MM.1S (cell line): ENCODE data around the gene PRCP.
"Not testable (repeated sequence)": the region's sequence is repeated elsewhere in the genome, so short reads cannot be mapped to it uniquely, and the experiment has no call there.

ENCODE experiments used
- DNase-seq: peaks from one replicate; pipeline ENCODE4 v3.0.0-alpha.2; 2015
- H2AFZ ChIP-seq: fragments of 300-600 bp; sonication (generic); 2 replicates; pipeline ENCODE4 v1.6.0; 2016; ENCODE audit warnings: antibody characterized with exemption, low read length
- H3F3A ChIP-seq: fragments of 300-600 bp; sonication (generic); 2 replicates; pipeline ENCODE4 v1.6.1; 2016; ENCODE audit warnings: mild to moderate bottlenecking, antibody characterized with exemption, low read length, moderate library complexity, mixed read lengths; ENCODE audit not compliant: insufficient read depth
- H3K27ac ChIP-seq: fragments of 300-600 bp; sonication (generic); 2 replicates; pipeline ENCODE4 v1.5.1; 2016; ENCODE audit warnings: mild to moderate bottlenecking, low read length
- H3K27me3 ChIP-seq: fragments of 300-600 bp; sonication (generic); replicated peaks from 2 replicates; pipeline ENCODE4 v1.6.0; 2016; ENCODE audit warnings: low read length; ENCODE audit not compliant: insufficient read depth
- H3K36me3 ChIP-seq: fragments of 300-600 bp; sonication (generic); replicated peaks from 2 replicates; pipeline ENCODE4 v1.6.1; 2016; ENCODE audit warnings: mild to moderate bottlenecking, low read length, mixed read lengths; ENCODE audit not compliant: insufficient read depth
- H3K4me1 ChIP-seq: fragments of 300-600 bp; sonication (generic); 2 replicates; pipeline ENCODE4 v1.6.1; 2016; ENCODE audit warnings: low read length, mixed read lengths
- H3K4me2 ChIP-seq: fragments of 300-600 bp; sonication (generic); 2 replicates; pipeline ENCODE4 v1.6.0; 2016; ENCODE audit warnings: low read depth, low read length
- H3K4me3 ChIP-seq: fragments of 300-600 bp; sonication (generic); 2 replicates; pipeline ENCODE4 v1.5.1; 2016; ENCODE audit warnings: low read length, mixed read lengths
- H3K79me2 ChIP-seq: fragments of 300-600 bp; sonication (generic); 2 replicates; pipeline ENCODE4 v1.6.1; 2016; ENCODE audit warnings: mixed run types, low read length, mixed read lengths
- H3K9ac ChIP-seq: fragments of 300-600 bp; sonication (generic); 2 replicates; pipeline ENCODE4 v1.6.1; 2016; ENCODE audit warnings: low read length, mixed read lengths
- H3K9me2 ChIP-seq: fragments of 300-600 bp; sonication (generic); replicated peaks from 2 replicates; pipeline ENCODE4 v1.6.1; 2016; ENCODE audit warnings: mild to moderate bottlenecking, low read length, mixed read lengths; ENCODE audit not compliant: insufficient read depth
- H3K9me3 ChIP-seq: fragments of 300-600 bp; sonication (generic); replicated peaks from 2 replicates; pipeline ENCODE4 v1.6.1; 2016; ENCODE audit warnings: mild to moderate bottlenecking, low read length, mixed read lengths; ENCODE audit not compliant: insufficient read depth
- H4K20me1 ChIP-seq: fragments of 300-600 bp; sonication (generic); 2 replicates; pipeline ENCODE4 v1.6.1; 2016; ENCODE audit warnings: mild to moderate bottlenecking, low read length, moderate library complexity, mixed read lengths; ENCODE audit not compliant: insufficient read depth
- EZH2 ChIP-seq: fragments of 300-600 bp; sonication (generic); optimal IDR thresholded peaks from 2 replicates; pipeline ENCODE3; 2017; ENCODE audit warnings: low read depth, mild to moderate bottlenecking, antibody characterized with exemption, low read length, mixed read lengths
- EZH2phosphoT487 ChIP-seq: fragments of 300-600 bp; sonication (generic); IDR thresholded peaks from 2 replicates; pipeline ENCODE4 v1.6.1; 2018; ENCODE audit warnings: antibody characterized with exemption, low read length
- TF ChIP-seq, protein P1 (sequence below): fragments of 300-600 bp; sonication (generic); IDR thresholded peaks from 2 replicates; pipeline ENCODE4 v1.5.1; 2016; ENCODE audit warnings: antibody characterized with exemption, low read length, mixed read lengths

The PRCP gene

DNA sequence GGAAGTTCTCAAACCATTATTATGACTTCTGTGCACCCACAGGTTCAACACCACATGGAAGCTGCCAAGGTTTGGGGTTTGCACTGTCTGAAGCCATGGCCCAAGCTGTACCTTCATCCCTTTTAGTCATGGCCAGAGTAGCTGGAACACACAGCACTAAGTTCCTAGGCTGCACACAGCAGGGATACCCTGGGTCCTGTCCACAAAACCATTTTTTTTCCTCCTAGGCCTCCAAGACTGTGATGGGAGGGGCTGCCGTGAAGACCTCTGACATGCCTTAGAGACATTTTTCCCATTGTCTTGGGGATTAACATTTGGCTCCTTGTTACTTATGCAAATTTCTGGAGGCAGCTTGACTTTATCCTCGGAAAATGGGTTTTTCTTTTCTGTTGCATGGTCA lies 44.0 kb upstream of the PRCP start:
- Histone ChIP-seq H3K9ac (no peak overlapping the region), H3K4me3 (no peak overlapping the region), H3K4me1 (no peaks in the 10 kb centered on the region), H3K36me3 (no peaks in the 10 kb centered on the region), H3K27ac (no peak overlapping the region), H3K9me3 (no peaks in the 10 kb centered on the region), H3K9me2 (no peaks in the 10 kb centered on the region), H2AFZ (no peak overlapping the region), H3K79me2 (no peaks in the 10 kb centered on the region), H3F3A (no peaks in the 10 kb centered on the region), H4K20me1 (no peaks in the 10 kb centered on the region), H3K27me3 (no peaks in the 10 kb centered on the region), H3K4me2 (no peak overlapping the region)
- DNase-seq = no peak
- TF ChIP-seq EZH2 (no peak), EZH2phosphoT487 (no peak)
- TF ChIP-seq, protein P1, sequence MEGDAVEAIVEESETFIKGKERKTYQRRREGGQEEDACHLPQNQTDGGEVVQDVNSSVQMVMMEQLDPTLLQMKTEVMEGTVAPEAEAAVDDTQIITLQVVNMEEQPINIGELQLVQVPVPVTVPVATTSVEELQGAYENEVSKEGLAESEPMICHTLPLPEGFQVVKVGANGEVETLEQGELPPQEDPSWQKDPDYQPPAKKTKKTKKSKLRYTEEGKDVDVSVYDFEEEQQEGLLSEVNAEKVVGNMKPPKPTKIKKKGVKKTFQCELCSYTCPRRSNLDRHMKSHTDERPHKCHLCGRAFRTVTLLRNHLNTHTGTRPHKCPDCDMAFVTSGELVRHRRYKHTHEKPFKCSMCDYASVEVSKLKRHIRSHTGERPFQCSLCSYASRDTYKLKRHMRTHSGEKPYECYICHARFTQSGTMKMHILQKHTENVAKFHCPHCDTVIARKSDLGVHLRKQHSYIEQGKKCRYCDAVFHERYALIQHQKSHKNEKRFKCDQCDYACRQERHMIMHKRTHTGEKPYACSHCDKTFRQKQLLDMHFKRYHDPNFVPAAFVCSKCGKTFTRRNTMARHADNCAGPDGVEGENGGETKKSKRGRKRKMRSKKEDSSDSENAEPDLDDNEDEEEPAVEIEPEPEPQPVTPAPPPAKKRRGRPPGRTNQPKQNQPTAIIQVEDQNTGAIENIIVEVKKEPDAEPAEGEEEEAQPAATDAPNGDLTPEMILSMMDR = no peak

GRCh38 chr11:82943430-82943829 lies 43.2 kb upstream of the PRCP start:
- not testable (repeated sequence) for H3K9ac ChIP-seq

GRCh38 chr11:82942376-82942775 lies 42.1 kb upstream of the PRCP start:
- Histone ChIP-seq H3K4me2 (no peak overlapping the region), H3K27ac (no peak overlapping the region), H4K20me1 (no peaks in the 10 kb centered on the region), H3K9ac (no peak overlapping the region), H3K27me3 (no peaks in the 10 kb centered on the region), H3F3A (no peaks in the 10 kb centered on the region), H3K9me3 (no peaks in the 10 kb centered on the region), H3K4me1 (no peaks in the 10 kb centered on the region), H3K79me2 (no peaks in the 10 kb centered on the region), H2AFZ (no peak overlapping the region), H3K9me2 (no peaks in the 10 kb centered on the region), H3K4me3 (no peak overlapping the region), H3K36me3 (no peaks in the 10 kb centered on the region)
- no peak for DNase-seq
- TF ChIP-seq EZH2phosphoT487 (no peak), EZH2 (no peak)
- TF ChIP-seq, protein P1 = no peak

More at GRCh38 chr11:82943430-82943829, 43.2 kb upstream of the PRCP start:
- H3K79me2 ChIP-seq, H3K27ac ChIP-seq, DNase-seq, H4K20me1 ChIP-seq, H2AFZ ChIP-seq, H3F3A ChIP-seq, H3K4me1 ChIP-seq, H3K4me2 ChIP-seq, H3K4me3 ChIP-seq, H3K36me3 ChIP-seq, H3K9me2 ChIP-seq, H3K9me3 ChIP-seq, H3K27me3 ChIP-seq: not testable (repeated sequence)

DNA sequence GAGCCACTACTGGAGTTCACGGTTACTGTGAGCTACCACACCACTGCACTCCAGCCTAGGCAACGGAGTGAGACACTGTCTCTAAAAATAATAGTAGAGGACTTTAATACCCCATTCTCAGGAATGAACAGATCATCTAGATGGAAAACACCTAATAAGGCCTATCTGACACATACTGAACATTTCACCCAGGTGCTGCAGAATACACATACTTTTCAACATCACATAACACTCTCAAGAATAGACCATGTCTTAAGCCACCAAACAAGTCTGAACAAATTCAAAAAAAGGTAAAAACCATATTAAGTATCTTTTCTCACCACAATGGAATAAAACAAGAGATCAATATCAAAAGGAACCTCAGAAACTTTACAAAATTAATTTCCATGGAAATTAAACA lies 39.2 kb upstream of the PRCP start:
- Histone ChIP-seq H3K4me3 (no peak overlapping the region), H3K27ac (no peak overlapping the region), H3F3A (no peaks in the 10 kb centered on the region), H3K79me2 (no peaks in the 10 kb centered on the region), H3K4me1 (no peaks in the 10 kb centered on the region), H3K27me3 (no peaks in the 10 kb centered on the region), H2AFZ (no peak overlapping the region), H3K4me2 (no peak overlapping the region), H3K9ac (no peak overlapping the region), H3K9me3 (no peaks in the 10 kb centered on the region), H3K9me2 (no peaks in the 10 kb centered on the region), H4K20me1 (no peaks in the 10 kb centered on the region), H3K36me3 (no peaks in the 10 kb centered on the region)
- TF ChIP-seq EZH2phosphoT487 (no peak), EZH2 (no peak)
- TF ChIP-seq, protein P1 = no peak
- no peak for DNase-seq
